ENCODE data around the gene INPP5F.

GRCh38 chr10:119812684-119813083 is 86.8 kb downstream of the INPP5F start:
- no peak for TF ChIP-seq HNRNPUL1 (IDR thresholded peaks at IDR 0.05; ENCODE audit: low read length)
- TF ChIP-seq RERE (CRISPR knock-in tag; IDR thresholded peaks at IDR 0.05; ENCODE audit: borderline replicate concordance), result no peak
- TF ChIP-seq PHB2 (IDR thresholded peaks at IDR 0.05; ENCODE audit: low read depth), result no peak
- TF ChIP-seq SIN3A (IDR thresholded peaks at IDR 0.05; ENCODE audit: borderline replicate concordance in 2 of 2, control insufficient read depth in 1 of 2, low read depth in 2 of 2, low read length in 2 of 2), result no peak
- no peak for TF ChIP-seq ATF2 (CRISPR knock-in tag; IDR thresholded peaks at IDR 0.05)
- TF ChIP-seq SNRNP70 (optimal IDR thresholded peaks at IDR 0.05; ENCODE audit: low read depth, low read length), result no peak
- no peak for TF ChIP-seq MAX (CRISPR knock-in tag; IDR thresholded peaks at IDR 0.05)
- no peak for TF ChIP-seq USF2 (CRISPR knock-in tag; IDR thresholded peaks at IDR 0.05)

Data from K562 (cell line).